Measurements from ENCODE around the gene ATAT1. TPM values are rescaled to one million over a fixed set of nuclear protein-coding genes. Genes with fewer than 3 reads are reported as not detected.

ATAT1 gene
- total and polyA plus RNA-seq, 10 of the 15 experiments (the other 5 are each of a cell fraction or from before 2014, with no cell fraction given), result 1.1 to 14.2 (median 6.9) TPM

DNA sequence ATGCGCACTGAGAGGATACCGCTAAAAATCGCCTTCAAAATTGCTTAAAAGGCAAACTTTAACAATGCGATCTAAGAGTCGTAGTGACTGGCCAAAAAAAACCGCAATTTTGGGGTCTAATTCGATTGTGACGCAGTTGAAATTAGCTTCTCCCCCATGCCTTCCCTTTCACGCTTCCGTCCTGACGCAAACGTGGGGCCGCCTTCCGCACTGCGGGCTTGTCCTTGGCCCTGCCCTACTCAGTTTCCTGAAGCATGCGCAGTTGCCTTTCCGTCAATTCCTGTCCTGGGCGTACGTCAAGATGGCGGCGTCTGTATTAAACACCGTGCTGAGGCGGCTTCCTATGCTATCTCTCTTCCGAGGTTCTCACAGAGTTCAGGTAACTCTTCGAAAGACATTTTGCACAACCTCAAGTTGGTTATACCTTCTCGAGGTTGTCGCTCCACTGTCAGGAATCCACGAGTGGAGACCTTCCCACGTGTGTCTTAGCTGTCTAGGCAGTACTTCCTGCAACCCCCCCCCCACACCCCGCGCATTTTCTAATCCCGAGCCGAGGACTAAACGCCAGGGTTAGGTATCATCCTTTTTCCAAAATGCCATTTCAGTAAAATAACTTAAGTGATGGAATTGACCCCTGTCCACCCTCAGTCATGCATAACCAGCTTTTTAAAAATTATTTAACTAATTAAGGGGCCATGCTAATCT is 9.0 kb upstream of the ATAT1 start, which contains the start of gene MRPS18B (continued):
- TF ChIP-seq, protein P1, sequence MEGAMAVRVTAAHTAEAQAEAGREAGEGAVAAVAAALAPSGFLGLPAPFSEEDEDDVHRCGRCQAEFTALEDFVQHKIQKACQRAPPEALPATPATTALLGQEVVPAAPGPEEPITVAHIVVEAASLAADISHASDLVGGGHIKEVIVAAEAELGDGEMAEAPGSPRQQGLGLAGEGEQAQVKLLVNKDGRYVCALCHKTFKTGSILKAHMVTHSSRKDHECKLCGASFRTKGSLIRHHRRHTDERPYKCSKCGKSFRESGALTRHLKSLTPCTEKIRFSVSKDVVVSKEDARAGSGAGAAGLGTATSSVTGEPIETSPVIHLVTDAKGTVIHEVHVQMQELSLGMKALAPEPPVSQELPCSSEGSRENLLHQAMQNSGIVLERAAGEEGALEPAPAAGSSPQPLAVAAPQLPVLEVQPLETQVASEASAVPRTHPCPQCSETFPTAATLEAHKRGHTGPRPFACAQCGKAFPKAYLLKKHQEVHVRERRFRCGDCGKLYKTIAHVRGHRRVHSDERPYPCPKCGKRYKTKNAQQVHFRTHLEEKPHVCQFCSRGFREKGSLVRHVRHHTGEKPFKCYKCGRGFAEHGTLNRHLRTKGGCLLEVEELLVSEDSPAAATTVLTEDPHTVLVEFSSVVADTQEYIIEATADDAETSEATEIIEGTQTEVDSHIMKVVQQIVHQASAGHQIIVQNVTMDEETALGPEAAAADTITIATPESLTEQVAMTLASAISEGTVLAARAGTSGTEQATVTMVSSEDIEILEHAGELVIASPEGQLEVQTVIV (IDR thresholded peaks at IDR 0.05; ENCODE audit: borderline replicate concordance, partially characterized antibody), result peak; percentile 80
- TF ChIP-seq PKNOX1 (IDR thresholded peaks at IDR 0.05) (peak; percentile 54), EED (IDR thresholded peaks at IDR 0.05; ENCODE audit: low read depth) (no peak), PML (IDR thresholded peaks at IDR 0.05; ENCODE audit: low read length) (peak; percentile 59), MEF2B (IDR thresholded peaks at IDR 0.05; ENCODE audit: partially characterized antibody, poor library complexity, severe bottlenecking) (no peak), POU2F2 (IDR thresholded peaks at IDR 0.05; ENCODE audit: borderline replicate concordance, low read depth, low read length) (peak; percentile 65; the same call in 1 of the 3 replicates), PBX3 (IDR thresholded peaks at IDR 0.05; ENCODE audit: insufficient replicate concordance, low read depth, low read length) (no peak), SIN3A (IDR thresholded peaks at IDR 0.05; ENCODE audit: low read depth, low read length) (peak; percentile 91; the same call in 1 of the 2 replicates), YBX1 (IDR thresholded peaks at IDR 0.05) (no peak), KLF5 (IDR thresholded peaks at IDR 0.05; ENCODE audit: partially characterized antibody) (peak; percentile 35), EP300 (IDR thresholded peaks at IDR 0.05; ENCODE audit: borderline replicate concordance in 1 of 2, control insufficient read depth in 1 of 2, low read depth in 2 of 2, low read length in 2 of 2) (no peak), FOXM1 (IDR thresholded peaks at IDR 0.05; ENCODE audit: low read depth, low read length) (no peak)
- TF ChIP-seq, protein P2, sequence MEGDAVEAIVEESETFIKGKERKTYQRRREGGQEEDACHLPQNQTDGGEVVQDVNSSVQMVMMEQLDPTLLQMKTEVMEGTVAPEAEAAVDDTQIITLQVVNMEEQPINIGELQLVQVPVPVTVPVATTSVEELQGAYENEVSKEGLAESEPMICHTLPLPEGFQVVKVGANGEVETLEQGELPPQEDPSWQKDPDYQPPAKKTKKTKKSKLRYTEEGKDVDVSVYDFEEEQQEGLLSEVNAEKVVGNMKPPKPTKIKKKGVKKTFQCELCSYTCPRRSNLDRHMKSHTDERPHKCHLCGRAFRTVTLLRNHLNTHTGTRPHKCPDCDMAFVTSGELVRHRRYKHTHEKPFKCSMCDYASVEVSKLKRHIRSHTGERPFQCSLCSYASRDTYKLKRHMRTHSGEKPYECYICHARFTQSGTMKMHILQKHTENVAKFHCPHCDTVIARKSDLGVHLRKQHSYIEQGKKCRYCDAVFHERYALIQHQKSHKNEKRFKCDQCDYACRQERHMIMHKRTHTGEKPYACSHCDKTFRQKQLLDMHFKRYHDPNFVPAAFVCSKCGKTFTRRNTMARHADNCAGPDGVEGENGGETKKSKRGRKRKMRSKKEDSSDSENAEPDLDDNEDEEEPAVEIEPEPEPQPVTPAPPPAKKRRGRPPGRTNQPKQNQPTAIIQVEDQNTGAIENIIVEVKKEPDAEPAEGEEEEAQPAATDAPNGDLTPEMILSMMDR (IDR thresholded peaks at IDR 0.05 in 2 of 3, conservative IDR thresholded peaks at IDR 0.05 in 1 of 3; ENCODE audit: control insufficient read depth in 2 of 3, extremely low read depth in 1 of 3, insufficient read depth in 1 of 3, low read depth in 3 of 3, low read length in 3 of 3), result no peak
- TF ChIP-seq, protein P3, sequence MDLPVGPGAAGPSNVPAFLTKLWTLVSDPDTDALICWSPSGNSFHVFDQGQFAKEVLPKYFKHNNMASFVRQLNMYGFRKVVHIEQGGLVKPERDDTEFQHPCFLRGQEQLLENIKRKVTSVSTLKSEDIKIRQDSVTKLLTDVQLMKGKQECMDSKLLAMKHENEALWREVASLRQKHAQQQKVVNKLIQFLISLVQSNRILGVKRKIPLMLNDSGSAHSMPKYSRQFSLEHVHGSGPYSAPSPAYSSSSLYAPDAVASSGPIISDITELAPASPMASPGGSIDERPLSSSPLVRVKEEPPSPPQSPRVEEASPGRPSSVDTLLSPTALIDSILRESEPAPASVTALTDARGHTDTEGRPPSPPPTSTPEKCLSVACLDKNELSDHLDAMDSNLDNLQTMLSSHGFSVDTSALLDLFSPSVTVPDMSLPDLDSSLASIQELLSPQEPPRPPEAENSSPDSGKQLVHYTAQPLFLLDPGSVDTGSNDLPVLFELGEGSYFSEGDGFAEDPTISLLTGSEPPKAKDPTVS (IDR thresholded peaks at IDR 0.05; ENCODE audit: low read depth, low read length), result no peak; the same call in 1 of the 2 replicates
- TF ChIP-seq, protein P4, sequence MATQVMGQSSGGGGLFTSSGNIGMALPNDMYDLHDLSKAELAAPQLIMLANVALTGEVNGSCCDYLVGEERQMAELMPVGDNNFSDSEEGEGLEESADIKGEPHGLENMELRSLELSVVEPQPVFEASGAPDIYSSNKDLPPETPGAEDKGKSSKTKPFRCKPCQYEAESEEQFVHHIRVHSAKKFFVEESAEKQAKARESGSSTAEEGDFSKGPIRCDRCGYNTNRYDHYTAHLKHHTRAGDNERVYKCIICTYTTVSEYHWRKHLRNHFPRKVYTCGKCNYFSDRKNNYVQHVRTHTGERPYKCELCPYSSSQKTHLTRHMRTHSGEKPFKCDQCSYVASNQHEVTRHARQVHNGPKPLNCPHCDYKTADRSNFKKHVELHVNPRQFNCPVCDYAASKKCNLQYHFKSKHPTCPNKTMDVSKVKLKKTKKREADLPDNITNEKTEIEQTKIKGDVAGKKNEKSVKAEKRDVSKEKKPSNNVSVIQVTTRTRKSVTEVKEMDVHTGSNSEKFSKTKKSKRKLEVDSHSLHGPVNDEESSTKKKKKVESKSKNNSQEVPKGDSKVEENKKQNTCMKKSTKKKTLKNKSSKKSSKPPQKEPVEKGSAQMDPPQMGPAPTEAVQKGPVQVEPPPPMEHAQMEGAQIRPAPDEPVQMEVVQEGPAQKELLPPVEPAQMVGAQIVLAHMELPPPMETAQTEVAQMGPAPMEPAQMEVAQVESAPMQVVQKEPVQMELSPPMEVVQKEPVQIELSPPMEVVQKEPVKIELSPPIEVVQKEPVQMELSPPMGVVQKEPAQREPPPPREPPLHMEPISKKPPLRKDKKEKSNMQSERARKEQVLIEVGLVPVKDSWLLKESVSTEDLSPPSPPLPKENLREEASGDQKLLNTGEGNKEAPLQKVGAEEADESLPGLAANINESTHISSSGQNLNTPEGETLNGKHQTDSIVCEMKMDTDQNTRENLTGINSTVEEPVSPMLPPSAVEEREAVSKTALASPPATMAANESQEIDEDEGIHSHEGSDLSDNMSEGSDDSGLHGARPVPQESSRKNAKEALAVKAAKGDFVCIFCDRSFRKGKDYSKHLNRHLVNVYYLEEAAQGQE (IDR thresholded peaks at IDR 0.05; ENCODE audit: low read depth, low read length), result 0 out of 2 replicates have a peak, but pooled peaks have one; percentile 3

Measured in GM12878 (cell line).